OCI-LY1 (cell line): ENCODE data around the gene RABGAP1.

ENCODE experiments used
- H2AFZ ChIP-seq: fragments of 200-600 bp; sonication (generic), shearing (Covaris generic); 2 replicates; pipeline ENCODE4 v1.6.0; 2014; ENCODE audit warnings: antibody characterized with exemption, mild to moderate bottlenecking, low read length
- H3F3A ChIP-seq: fragments of 200-600 bp; sonication (generic), shearing (Covaris generic); 2 replicates; pipeline ENCODE4 v1.6.0; 2014; ENCODE audit warnings: mild to moderate bottlenecking, antibody characterized with exemption, low read length, moderate library complexity; ENCODE audit not compliant: insufficient read depth
- H3K27ac ChIP-seq: fragments of 200-600 bp; sonication (generic); 2 replicates; pipeline ENCODE4 v1.5.1; 2014; ENCODE audit warnings: low read length, mixed run types, mild to moderate bottlenecking, low read depth; ENCODE audit not compliant: poor library complexity, severe bottlenecking
- H3K27me3 ChIP-seq: fragments of 200-600 bp; sonication (generic); 2 replicates; pipeline ENCODE4 v1.6.0; 2014; ENCODE audit warnings: antibody characterized with exemption, mild to moderate bottlenecking, low read length, moderate library complexity; ENCODE audit not compliant: insufficient read depth
- H3K36me3 ChIP-seq: fragments of 200-600 bp; sonication (generic); 2 replicates; pipeline ENCODE4 v1.6.1; 2014; ENCODE audit warnings: mild to moderate bottlenecking, antibody characterized with exemption, low read length, moderate library complexity, mixed read lengths; ENCODE audit not compliant: insufficient read depth
- H3K4me1 ChIP-seq: fragments of 200-600 bp; sonication (generic); 2 replicates; pipeline ENCODE4 v1.5.1; 2014; ENCODE audit warnings: mild to moderate bottlenecking, low read length, moderate library complexity; ENCODE audit not compliant: insufficient read depth, severe bottlenecking
- H3K4me2 ChIP-seq: fragments of 200-600 bp; sonication (generic), shearing (Covaris generic); 2 replicates; pipeline ENCODE4 v1.6.1; 2014; ENCODE audit warnings: low read length
- H3K4me3 ChIP-seq: fragments of 200-600 bp; sonication (generic); 2 replicates; pipeline ENCODE4 v1.5.1; 2014; ENCODE audit warnings: low read length, low read depth, mild to moderate bottlenecking, mixed read lengths; ENCODE audit not compliant: poor library complexity, severe bottlenecking
- H3K79me2 ChIP-seq: fragments of 200-600 bp; shearing (Covaris generic); 2 replicates; pipeline ENCODE4 v1.6.1; 2016; ENCODE audit warnings: mixed run types, low read length, mixed read lengths; ENCODE audit not compliant: insufficient read depth
- H3K9ac ChIP-seq: fragments of 200-600 bp; sonication (generic), shearing (Covaris generic); 2 replicates; pipeline ENCODE4 v1.6.1; 2014; ENCODE audit warnings: mild to moderate bottlenecking, low read length, mixed read lengths
- H3K9me2 ChIP-seq: fragments of 200-600 bp; sonication (generic), shearing (Covaris generic); 2 replicates; pipeline ENCODE4 v1.6.1; 2014; ENCODE audit warnings: low read depth, mild to moderate bottlenecking, low read length, mixed read lengths
- H3K9me3 ChIP-seq: fragments of 200-600 bp; shearing (Covaris generic); 2 replicates; pipeline ENCODE4 v1.6.1; 2014; ENCODE audit warnings: low read length, mixed read lengths
- H4K20me1 ChIP-seq: fragments of 200-600 bp; sonication (generic), shearing (Covaris generic); 2 replicates; pipeline ENCODE4 v1.6.0; 2016; ENCODE audit warnings: mild to moderate bottlenecking, low read length; ENCODE audit not compliant: insufficient read depth
- EZH2 ChIP-seq: fragments of 200-600 bp; sonication (generic), shearing (Covaris generic); IDR thresholded peaks from 2 replicates; pipeline ENCODE4 v1.8.0; 2017; ENCODE audit warnings: borderline replicate concordance, mixed run types, mild to moderate bottlenecking, antibody characterized with exemption, low read length, moderate library complexity, mixed read lengths
- TF ChIP-seq, protein P1 (sequence below): fragments of 200-600 bp; sonication (generic), shearing (Covaris generic); IDR thresholded peaks from 2 replicates; pipeline ENCODE4 v1.5.1; 2017; ENCODE audit warnings: mild to moderate bottlenecking, antibody characterized with exemption, low read length, moderate library complexity, mixed read lengths

RABGAP1 gene

DNA sequence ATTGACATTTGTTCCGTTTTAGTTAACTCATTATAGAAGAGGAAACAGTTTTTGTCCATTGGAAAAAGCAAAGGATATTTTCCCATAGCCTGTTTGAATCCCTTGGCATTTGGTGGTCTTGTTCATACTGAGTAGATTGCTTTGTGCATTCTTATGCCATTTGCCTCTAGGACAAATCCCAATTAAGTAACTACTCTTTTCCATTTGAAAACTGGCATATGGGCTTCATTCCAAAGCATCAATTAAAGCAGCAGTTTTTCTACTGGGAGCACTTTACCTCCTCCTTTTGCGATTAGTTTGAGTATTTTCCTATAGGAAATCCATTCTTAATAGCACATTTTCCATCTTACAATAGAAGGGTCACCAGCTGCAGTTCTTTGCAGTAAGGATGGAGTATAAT, 123.9 kb downstream of the RABGAP1 start:
- no peak overlapping the region for H3K4me3 ChIP-seq
- no peak overlapping the region for H3K27ac ChIP-seq
- no peaks in the 10 kb centered on the region for H3K79me2 ChIP-seq
- TF ChIP-seq, protein P1, sequence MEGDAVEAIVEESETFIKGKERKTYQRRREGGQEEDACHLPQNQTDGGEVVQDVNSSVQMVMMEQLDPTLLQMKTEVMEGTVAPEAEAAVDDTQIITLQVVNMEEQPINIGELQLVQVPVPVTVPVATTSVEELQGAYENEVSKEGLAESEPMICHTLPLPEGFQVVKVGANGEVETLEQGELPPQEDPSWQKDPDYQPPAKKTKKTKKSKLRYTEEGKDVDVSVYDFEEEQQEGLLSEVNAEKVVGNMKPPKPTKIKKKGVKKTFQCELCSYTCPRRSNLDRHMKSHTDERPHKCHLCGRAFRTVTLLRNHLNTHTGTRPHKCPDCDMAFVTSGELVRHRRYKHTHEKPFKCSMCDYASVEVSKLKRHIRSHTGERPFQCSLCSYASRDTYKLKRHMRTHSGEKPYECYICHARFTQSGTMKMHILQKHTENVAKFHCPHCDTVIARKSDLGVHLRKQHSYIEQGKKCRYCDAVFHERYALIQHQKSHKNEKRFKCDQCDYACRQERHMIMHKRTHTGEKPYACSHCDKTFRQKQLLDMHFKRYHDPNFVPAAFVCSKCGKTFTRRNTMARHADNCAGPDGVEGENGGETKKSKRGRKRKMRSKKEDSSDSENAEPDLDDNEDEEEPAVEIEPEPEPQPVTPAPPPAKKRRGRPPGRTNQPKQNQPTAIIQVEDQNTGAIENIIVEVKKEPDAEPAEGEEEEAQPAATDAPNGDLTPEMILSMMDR, result no peak
- TF ChIP-seq EZH2, result no peak
- no peaks in the 10 kb centered on the region for H3F3A ChIP-seq
- H3K9me2 ChIP-seq, result no peaks in the 10 kb centered on the region
- no peak overlapping the region for H3K9ac ChIP-seq
- peaks cover 32% of the 10 kb centered on the region for H3K36me3 ChIP-seq
- H4K20me1 ChIP-seq, result no peaks in the 10 kb centered on the region
- no peak overlapping the region for H3K4me2 ChIP-seq
- H3K27me3 ChIP-seq, result no peaks in the 10 kb centered on the region
- H3K4me1 ChIP-seq, result no peaks in the 10 kb centered on the region
- no peaks in the 10 kb centered on the region for H3K9me3 ChIP-seq
- H2AFZ ChIP-seq, result no peak overlapping the region

DNA sequence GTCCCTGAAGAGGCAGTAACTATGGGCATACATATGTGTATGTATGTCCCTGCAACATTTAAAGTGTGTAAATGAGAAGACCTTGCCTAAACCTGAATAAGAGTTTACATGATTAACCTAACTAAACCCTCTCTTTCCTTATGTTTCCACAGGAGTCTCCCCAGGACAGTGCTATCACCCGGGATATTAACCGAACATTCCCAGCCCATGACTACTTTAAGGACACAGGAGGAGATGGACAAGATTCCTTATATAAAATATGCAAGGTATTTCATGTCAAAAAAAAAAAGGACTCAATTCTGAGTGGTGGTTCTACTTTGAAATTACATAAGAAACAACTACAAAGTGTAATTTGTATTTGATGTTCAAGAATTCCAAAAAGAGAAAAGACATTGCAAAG, 124.4 kb downstream of the RABGAP1 start:
- H3F3A ChIP-seq, result no peaks in the 10 kb centered on the region
- H3K9me3 ChIP-seq, result no peaks in the 10 kb centered on the region
- H3K27me3 ChIP-seq, result no peaks in the 10 kb centered on the region
- H3K9ac ChIP-seq, result no peak overlapping the region
- peaks cover 35% of the 10 kb centered on the region for H3K36me3 ChIP-seq
- H4K20me1 ChIP-seq, result no peaks in the 10 kb centered on the region
- H2AFZ ChIP-seq, result no peak overlapping the region
- H3K4me2 ChIP-seq, result no peak overlapping the region
- H3K9me2 ChIP-seq, result no peaks in the 10 kb centered on the region
- no peak for TF ChIP-seq EZH2
- TF ChIP-seq, protein P1, result no peak
- H3K27ac ChIP-seq, result no peak overlapping the region
- no peak overlapping the region for H3K4me3 ChIP-seq
- H3K4me1 ChIP-seq, result no peaks in the 10 kb centered on the region
- no peaks in the 10 kb centered on the region for H3K79me2 ChIP-seq

DNA sequence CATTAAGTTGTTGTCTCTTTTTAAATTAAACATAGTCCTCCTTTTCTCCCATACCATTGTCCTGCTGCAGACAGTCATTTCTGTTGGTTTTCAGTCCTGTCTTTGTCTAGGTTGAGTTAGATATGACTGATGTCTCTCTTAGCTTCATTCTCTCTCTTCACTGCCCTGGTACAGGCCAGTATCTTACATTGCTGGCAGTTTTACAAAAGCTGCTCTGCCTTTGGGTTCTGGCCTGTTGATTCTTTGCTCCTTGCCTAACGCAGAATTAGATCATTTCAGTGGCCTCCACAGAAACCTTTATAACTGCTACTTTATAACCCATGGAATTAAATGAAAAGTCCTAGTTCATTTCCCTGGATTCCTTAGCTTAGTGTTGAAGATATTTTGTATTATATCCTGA, 126.3 kb downstream of the RABGAP1 start:
- Histone ChIP-seq H3K27me3 (no peaks in the 10 kb centered on the region), H3K4me1 (no peaks in the 10 kb centered on the region), H3K27ac (no peak overlapping the region), H3K4me2 (no peak overlapping the region), H2AFZ (no peak overlapping the region), H3F3A (no peaks in the 10 kb centered on the region), H3K9me3 (no peaks in the 10 kb centered on the region), H3K36me3 (peaks cover 54% of the 10 kb centered on the region), H3K79me2 (no peaks in the 10 kb centered on the region), H4K20me1 (no peaks in the 10 kb centered on the region), H3K4me3 (no peak overlapping the region), H3K9me2 (no peaks in the 10 kb centered on the region), H3K9ac (no peak overlapping the region)
- TF ChIP-seq, protein P1, result no peak
- TF ChIP-seq EZH2, result no peak
